NCI-H82 treated with DMSO at 0.1 percent for 48 hours (cell line): ENCODE measurements around the gene GTPBP8.
A peak's percentile ranks its signal among the peaks of the same experiment; 100 is the strongest.

Source experiments
- DNase-seq: peaks from one replicate; lab custom pipeline; 2025; ENCODE audit not compliant: unreplicated experiment; lab: John Stamatoyannopoulos, UW

The GTPBP8 gene

DNA sequence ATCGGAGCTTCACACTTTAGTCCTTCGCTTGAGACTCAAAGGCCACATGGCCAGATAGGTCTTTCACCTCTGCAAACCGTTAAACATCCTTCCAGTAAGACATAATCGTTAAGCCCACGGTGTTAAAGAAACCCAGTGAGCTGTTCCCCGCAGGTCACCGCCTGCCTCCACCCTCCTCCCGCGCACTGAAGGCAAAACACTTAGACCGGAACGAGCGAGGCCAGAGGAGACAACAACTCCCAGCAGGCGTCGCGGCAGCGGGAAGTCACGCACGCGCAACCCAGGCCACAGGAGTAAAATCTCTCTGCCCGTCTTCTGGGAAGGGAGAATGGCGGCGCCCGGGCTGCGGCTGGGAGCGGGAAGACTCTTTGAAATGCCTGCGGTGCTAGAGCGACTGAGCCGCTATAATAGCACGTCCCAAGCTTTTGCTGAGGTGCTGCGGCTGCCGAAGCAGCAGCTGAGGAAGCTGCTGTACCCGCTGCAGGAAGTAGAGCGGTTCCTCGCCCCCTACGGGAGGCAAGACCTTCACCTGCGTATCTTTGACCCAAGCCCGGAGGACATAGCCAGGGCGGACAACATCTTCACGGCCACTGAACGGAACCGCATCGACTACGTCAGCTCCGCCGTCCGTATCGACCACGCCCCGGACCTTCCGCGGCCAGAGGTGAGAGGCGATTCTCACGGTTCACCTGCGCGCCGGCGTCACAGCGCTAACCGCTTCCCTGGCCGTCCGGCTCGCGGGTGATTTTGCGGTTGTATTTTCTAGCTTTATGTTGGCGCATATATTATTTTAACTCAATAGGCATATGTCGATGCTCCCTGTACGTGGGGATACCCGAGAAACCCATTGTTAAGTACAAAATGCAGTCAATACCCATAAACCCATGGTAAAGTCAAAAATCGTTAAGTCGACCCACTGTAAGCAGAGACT, at the start of gene GTPBP8:
Gene GTPBP8 (plus strand): TSS at position 313 of the 931 bp plus-strand sequence. CDS start 16 bp downstream, at position 329.
- DNase-seq = peak; percentile 91

DNA sequence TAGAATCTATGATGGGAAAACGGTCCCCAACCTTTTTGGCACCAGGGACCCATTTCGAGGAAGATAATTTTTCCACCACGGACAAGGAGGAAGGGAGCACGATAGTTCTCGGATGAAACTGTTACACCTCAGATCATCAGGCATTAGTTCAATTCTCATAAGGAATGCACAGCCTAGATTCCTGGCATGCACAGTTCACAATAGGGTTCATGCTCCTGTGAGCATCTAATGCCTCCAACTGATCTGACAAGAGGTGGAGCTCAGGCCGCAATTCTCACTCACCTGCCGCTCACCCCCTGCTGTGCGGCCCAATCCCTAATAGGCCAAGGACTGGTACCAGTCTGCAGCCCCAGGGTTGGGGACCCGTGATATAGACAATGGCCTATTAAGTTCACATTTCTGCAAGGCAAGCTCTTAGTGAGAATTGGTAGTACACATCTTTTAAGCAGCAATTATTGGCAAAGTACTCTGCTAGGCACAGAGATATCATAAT, 42.4 kb upstream of the GTPBP8 start:
- no peak for DNase-seq

DNA sequence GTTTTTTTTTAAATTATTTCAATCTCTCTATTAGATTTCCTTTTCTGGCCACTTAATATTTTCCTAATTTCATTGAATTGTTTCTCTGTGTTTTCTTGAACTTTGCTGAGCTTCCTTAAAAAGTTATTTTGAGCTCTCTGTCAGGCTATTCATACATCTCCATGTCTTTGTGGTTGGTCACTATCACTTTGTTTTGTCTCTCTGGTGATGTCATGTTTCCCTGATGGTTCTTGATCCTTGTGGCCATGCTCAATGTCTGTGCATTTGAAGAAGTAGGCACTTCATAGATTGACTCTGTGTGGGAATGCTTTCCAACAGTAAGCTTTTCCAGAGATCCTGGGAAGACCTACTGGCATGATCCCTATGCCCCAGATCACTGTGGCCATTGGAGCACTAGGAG, 34.4 kb upstream of the GTPBP8 start:
- DNase-seq = no peak

DNA sequence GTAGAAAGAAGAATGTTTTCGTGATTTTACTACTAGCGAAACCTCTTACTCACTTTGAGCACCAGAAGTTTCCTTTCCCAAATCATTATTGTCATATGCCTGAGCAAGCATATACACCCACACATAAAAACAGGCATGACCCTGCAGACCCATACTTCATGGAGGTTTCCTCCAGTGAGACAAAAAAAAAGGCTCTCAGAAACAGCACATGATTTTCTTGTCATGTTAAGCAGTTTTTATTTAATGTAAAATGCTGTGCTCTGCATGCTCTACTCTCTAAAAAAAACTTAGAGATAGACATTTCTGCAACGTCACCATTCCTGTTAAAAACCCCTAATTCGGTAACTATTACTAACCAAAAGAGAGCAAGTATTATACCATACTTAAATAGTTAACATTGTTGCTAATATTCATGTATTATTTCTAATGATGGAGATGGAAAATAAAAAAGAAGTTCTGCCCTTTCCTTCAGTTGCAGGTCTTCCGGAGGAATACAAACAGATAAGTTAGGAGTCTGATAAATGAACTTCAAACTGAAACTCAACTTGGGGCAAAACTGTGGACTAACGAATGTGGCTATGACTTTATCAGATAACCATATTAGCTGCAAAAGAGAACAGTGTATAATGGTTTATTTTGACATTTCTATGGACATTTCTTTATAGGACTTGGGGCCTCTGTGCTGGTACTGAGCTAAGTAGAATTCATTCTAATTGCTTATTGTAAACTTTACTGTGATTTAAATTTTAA, 31.8 kb upstream of the GTPBP8 start:
- DNase-seq = no peak

DNA sequence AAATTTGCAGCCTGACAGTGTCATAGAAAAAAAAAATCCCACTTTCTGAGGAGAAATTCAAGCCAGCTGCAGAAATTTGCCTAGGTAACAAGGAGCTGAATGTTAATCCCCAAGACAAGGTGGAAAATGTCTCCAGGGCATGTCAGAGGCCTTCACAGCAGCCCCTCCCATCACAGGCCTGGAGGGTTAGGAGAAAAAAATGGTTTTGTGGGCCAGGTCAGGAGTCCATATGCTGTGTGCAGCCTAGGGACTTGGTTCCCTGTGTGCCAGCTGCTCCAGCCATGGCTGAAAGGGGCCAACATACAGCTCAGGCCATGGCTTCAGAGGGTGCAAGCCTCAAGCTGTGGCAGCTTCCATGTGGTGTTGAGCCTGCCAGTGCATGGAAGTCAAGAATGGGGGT, 27.1 kb upstream of the GTPBP8 start:
- DNase-seq = no peak

DNA sequence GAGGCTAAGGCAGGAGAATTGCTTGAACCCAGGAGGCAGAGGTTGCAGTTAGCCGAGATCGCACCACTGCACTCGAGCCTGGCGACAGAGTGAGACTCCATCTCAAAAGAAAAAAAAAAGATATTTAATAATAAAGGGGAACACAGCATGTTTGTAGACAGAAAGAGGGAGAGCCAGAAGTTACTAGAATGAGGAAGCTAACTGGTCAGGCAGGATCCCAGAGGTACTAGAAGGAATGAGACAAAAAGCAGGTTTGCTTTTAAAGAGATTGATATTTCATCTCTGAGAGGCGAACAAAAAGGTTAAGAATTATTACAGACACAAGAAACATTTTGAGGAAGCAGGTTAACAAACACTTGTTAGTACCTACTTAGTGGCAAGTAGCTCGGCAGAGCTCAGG, 25.1 kb upstream of the GTPBP8 start:
- DNase-seq = no peak

DNA sequence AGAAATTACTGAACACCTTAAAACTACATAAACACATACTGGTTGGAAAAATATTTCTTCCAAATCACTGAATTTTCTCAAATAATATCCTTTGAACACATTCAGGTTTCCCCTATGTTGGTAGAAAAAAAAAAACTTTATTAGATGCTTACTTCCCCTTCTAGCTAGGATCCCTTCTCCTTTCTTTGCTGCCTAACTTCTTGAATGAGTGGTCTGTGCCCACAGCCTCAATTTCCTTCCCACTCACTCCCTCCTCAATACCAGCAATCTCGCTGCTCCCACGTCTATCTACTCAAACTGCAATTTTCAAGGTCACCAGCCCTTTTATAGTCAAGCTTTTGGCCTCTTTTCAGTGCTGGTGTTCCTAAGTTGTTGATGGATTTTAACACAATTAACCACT, 24.2 kb upstream of the GTPBP8 start:
- no peak for DNase-seq

DNA sequence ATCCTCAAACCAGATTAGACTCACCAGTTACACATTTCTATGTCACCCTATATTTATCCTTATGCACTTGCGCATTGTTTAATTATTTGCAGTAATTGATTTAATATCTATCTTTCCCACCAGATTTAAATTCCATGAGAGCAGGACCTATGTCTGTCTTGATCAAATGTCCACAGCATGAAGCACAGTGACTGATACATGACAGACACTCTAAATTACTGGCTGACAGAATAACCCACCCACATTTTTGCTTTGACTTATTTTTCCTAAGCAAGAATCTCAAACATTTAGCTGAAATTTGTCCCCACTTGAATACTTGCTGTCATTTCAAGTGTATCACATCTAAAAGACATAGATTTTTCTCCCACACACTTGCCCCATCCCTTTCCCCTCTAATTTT, 23.4 kb upstream of the GTPBP8 start:
- no peak for DNase-seq

DNA sequence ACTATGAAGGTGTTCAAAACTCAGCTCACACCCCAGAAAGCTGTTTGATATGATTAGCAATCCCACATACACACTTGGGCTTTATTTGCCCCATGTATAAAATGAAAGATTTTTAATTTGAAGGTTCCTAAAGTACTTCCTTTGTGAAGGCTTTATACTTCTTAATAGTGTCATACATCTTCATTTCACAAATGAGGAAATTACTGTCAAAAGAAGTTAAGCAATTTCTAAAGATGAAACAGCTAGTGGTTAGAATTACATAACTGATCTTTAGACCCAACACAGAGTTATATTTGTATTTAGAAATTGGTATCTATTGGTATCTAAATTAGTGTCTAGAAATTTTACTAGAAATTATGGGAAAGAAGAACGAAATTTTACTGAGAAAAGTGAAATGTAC, 23.0 kb upstream of the GTPBP8 start:
- DNase-seq = no peak

DNA sequence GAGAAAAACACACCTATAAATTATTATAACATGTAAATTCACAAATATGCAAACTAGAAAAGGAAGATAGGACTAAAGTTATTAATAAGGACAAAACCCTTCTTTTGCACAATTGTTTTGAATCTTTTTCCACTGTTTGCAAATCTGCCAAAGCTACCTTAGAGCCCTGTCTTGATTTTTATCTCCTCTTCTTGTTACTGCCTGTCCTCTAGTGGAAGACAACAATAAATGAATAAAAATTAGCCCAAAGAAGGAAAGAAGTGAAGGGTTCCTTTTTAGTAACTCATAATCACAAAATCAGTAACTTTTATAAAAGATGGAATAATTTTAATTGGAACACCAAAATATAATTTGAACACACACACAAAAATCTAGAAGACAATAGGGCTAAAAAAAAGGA, 18.6 kb upstream of the GTPBP8 start:
- no peak for DNase-seq

DNA sequence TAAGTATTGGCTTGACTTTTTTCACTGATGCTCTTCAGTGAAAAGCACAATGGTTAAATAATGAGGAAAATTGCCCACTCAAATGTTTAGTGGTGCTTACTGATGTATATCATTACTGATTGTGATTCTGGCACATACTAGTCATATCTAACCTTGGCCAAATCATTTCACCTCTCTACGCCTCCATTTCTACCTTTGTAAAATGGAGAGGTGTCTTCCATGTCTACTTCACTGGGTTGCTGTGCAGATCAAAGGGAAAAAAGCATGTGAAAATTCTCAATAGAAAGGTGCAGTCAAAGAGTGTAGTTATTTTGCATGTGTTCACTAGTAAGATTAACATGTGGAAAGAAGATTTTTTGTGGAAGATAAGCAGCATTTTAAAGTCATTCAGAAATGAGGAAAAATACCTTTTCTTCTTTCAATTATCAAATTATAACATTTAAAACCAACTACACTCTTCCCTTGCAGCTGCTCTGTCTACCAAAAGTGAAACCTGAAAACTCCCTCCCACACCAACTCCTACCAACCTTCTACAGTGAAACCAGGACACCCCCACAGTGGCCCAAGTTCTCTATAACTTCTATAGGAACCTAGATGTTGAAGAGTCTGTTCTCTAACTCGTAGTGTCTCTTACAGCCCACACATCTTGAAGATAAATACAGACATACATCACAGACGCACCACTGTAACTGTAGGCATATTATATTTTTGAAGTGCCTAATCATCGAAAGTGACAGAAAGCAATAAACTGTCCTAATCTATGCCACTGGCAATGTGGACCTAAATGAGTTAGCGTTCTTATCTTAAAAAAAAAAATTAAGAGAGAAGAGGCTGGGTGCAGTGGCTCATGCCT, 17.2 kb upstream of the GTPBP8 start:
- no peak for DNase-seq

DNA sequence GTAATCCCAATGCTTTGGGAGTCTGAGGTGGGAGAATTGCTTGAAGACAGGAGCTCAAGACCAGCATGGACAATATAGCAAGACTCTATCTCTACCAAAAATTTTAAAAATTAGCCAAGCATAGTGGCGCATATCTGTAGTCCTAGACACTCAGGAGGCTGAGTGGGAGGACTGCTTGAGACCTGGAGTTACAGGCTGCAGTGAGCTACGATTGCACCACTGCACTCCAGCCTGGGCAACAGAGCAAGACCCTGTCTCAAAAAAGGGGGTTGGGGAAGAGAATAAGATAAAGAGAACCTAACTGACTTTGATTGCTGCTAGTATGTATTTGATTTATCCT, 16.6 kb upstream of the GTPBP8 start:
- no peak for DNase-seq

DNA sequence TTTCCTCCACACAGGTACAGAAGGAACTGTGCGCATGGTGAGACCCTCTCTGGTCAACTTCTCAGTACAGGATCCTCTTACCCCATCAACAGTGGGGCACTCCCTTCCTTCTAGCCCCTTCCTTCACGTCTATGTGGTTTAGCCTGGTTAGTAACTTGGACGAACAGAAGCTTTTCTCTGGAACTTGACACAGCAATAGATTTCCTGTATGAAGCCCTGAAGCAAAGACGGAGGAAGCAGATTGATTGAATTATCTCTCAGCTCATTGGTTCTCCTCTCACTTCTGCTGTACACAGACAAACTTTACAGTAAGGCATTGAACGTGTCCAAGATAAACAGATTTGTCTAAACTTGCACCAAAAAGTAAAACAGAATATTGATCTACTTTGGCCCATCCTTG, 15.9 kb upstream of the GTPBP8 start, which contains the start of gene CD200R1:
Gene CD200R1 (minus strand): TSS at position 210 of the 400 bp plus-strand sequence. CDS start 246 bp downstream, outside the sequence.
- no peak for DNase-seq

DNA sequence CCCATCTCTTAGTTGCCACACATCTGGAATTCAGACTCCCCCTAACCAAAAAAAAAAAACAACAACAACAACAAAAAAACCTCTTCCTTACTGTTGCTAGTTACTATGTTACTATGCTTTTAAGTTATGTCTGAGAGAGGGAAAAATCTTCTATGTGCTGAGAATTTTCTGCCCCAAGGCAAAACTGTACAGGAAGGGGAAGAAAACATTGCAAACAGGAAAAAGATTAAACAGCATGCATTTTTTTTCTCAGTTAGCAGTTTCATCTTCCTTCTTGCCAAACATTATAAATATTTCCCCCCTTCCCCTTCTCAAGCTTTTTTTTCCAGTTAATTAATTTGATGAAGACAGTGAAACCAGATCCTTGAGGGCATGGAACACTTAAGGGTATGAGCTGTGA, 14.8 kb upstream of the GTPBP8 start:
- DNase-seq = no peak

DNA sequence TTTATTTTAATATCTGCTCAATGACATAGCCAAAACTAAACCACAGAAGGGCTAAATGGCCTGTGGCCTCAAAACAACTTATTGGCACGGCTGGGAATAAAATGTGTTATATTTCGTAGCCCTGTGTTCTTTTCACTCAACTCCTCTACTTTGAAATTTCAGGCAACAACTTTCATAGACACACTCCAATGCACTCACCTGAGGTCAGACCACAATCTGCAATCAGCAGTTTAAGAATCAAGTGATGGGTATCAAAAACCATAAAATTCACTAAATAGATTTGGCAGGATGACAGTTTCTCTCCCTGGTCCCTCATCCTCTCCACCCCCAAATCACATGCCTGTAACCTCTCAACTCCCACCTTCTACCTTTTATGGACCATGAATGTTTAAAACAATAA, 13.8 kb upstream of the GTPBP8 start:
- no peak for DNase-seq

DNA sequence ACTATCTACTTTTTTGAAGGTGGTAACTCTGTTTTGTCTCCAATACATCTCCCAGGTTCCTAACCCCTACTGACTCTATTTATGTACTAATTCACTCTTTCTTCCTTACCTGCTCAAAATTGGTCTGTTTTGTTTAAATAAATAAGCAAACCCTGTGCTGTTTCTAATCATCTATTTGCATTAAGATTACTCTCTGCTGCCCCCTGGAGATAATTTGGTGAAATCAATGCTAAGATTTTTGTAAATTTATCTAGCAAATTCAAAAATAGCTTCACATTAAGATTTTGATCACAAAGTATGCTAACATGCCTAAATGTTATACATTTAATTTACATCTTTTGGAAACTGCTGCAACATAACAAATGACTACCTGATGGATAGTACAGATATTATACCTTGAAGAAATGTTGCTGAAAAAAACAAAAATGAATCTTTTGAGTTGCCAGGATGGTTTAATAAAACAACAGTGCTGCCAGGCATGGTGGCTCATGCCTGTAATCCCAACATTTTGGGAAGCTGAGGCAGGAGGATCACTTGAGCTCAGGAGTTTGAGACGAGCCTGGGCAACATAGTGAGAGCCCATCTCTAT, 11.4 kb upstream of the GTPBP8 start:
- DNase-seq = no peak

DNA sequence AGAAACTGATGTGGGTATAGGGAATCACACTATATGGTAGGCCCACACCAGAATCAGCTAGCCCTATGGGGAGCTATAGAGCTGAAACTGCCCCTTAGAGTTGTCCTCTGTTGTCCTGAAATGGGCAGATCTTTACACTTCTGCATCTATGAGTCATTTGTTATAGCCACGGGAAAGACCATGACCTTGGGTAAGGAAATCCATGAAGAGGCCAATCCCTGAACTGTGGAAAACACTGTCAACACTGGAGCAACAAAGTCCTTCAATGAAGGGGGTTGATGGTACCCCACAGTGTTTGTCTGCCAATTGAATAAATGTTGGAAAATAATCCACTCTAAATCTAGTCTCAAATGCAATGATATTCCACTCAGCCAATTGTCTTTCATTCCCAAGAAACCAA, 10.7 kb upstream of the GTPBP8 start:
- no peak for DNase-seq

DNA sequence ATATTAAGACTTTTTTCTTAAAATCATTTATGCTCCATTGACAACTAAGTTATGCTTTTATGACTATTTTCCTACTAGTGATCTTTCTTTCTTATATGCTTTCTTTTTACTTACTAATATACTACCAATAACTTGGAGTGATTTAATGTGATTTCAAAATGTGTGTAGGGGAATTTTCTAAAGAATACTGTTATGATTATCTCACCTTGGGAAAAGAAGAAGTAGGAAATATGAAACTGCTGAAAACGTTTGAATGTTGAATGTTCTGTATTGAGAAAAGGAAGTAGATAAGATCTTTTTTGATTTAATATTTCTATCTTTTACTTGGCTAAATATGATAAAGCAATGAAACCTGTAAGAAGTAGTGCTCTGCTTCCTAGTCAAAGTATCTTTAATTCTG, 8.1 kb upstream of the GTPBP8 start:
- no peak for DNase-seq

DNA sequence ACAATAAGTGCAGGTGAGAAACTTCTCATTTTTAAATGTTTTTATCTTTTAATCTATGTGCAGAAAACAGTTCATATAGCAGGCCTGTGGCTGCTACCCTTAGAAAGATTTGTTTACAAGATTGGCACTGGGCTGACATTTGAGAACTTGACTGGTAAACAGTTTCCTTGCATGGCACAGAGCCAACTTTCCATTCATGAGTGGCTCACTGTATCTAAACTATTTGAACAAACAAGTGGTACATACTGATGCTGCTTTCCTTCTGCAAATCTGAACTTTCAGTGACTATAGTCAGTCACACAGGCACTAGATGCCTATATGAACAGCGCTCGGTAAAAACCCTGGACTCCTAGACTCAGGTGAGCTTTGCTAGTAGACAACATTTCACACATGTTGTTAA, 6.3 kb upstream of the GTPBP8 start:
- no peak for DNase-seq

DNA sequence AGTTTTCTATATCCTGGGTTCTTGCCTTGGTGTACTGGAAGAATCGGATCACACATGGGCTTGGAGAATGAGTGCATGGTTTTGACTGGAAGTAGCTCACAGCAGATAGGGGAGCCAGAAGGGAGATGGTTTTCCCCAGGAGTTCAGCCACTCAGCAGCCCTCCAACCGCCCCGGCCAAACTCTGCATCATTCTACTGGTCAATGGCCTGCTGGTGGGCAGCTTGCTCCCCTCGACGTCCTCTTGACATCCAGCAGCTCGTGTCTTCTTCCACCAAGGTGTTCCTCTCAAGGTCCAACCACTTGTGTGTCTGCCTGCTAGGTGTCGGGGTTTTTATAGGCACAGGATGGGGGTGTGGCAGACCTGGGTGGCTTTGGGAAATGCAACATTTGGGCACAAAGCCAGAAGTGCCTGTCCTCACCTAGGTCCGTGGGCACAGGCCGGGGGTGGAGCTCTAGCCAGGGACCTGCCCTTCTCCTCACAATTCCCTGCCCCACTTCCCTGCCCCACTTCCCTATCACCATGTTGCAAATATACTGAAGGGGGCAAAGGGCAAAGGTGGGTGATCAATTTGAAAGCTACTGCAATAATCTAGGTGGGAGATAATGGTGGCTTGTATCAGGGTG, 3.0 kb upstream of the GTPBP8 start:
- no peak for DNase-seq
